HG03025 (cell line): ENCODE data around the gene SERPINA1.

ENCODE experiments used
- ATAC-seq: cut with Tn5 transposase; IDR thresholded peaks from one replicate; pipeline ENCODE4 v1.9.1; 2021; ENCODE audit warnings: mild to moderate bottlenecking, moderate library complexity; ENCODE audit not compliant: unreplicated experiment, low FRiP score

SERPINA1 gene

GRCh38 chr14:94329857-94330256, 58.5 kb downstream of the SERPINA1 start:
- ATAC-seq: no peak

DNA sequence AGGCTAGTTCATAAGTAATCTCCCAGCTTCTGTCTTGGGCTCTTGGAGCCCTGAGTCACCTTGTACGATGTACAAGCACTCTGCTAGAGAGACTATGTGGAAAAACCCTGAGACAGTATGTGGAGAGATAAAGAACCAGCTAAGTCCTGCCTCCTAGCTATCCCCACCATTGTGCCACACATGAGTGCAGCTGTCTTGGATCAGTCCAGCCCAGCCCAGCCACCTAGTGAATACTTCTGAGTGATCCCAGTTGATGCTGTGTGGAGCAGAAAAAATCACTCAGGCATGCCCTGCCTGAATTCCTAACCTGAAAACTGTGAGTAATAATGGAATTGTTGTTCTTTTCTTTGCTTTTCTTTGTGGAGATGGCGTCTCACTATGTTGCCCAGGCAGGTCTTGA, 60.2 kb downstream of the SERPINA1 start:
- no peak for ATAC-seq
